DMS153 (cell line): ENCODE results near the gene L3MBTL3.
"Not testable (repeated sequence)": the region's sequence is repeated elsewhere in the genome, so short reads cannot be mapped to it uniquely, and the experiment has no call there.

Experiments used
- DNase-seq: peaks from one replicate; lab custom pipeline; 2025; lab: John Stamatoyannopoulos, UW

The L3MBTL3 gene

DNA sequence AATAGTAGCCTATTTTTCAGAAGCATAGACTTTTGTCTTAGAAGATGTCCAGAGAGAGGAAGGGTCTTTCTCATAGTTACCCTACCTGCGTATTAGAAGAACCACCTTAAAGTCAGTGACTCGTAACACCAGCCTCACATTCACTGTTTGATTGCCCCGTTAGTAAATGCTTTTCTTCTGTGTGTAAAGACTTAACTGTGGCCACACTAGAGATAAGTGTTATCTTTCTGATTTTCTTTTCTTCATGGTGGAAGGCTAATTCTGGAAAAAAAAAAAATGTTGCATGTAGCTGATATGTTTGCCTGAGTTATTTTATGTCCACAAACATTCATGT is 120.5 kb downstream of the L3MBTL3 start:
- DNase-seq: no peak

DNA sequence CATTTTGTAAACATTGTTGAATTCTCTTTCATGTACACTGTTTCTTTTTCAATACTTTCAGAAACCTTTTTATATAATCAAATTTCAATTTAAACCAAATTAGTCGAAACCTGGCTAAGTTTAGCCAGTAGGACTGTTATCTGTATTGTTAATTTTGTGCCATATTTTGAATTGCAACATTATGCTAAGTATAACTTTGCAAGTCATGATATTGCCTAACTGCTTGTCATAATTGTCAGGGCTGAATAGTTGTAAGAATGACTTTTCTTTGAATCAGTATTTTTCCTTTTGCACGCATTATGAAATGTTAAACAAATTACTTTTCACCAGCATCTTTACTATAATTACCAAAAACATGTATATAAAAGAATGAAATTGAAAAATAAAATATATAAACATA is 121.7 kb downstream of the L3MBTL3 start:
- DNase-seq: no peak

DNA sequence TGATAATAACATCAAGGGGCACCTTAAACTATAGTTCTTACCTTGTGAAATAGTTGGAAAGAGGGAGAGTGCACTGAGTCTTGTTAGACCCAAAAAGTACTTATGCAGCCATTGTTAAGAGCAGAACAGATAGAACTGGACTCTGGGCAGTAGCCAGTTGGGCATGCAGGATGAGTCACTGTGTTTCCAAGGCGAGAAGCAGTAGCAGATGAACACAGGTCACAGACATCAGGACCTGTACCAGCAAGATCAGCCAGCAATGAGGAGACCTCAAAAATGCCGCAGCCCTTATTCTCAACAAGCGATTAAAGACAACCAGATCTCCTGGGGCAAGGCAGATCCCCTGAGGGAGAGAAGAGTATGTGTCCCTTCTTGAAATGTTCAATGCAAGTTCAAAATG is 125.3 kb downstream of the L3MBTL3 start:
- no peak for DNase-seq

DNA sequence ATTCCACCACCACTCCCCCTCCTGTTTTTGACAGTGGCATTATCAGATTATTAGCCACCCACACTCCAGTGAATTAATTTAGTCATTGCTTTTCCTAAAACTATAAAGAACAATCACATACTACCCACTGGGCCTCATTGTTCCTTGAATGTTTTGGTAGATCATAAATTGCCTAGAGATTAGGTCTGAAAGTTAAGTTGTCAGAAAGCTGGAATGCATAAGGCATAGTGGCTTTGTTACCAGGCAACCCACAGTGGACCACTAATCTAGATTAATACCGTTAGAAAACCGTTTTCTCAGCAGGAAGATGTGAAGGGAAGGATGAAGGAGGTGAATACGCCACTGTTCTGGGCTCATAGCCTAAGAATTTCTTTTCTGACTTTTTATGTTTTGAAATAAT is 128.7 kb downstream of the L3MBTL3 start:
- DNase-seq: no peak

DNA sequence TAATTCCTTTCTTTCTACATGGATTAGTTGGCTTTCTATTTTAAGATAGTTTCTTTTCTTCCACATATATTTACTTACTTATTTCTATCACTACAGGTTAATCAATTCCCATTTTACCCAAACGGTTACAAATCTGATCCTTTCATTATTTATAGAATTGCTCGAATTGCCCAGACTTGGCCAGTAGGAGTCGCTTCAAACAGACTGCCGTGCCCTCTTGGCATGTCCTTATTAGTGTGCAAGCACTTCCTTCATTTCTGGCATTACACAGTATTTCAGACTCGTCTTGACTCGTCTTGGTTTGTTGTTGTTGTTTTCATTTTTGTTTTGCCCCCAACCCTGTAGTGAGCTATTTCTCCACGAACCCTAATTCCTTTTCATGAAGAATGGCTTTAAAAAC is 129.8 kb downstream of the L3MBTL3 start:
- DNase-seq: no peak

DNA sequence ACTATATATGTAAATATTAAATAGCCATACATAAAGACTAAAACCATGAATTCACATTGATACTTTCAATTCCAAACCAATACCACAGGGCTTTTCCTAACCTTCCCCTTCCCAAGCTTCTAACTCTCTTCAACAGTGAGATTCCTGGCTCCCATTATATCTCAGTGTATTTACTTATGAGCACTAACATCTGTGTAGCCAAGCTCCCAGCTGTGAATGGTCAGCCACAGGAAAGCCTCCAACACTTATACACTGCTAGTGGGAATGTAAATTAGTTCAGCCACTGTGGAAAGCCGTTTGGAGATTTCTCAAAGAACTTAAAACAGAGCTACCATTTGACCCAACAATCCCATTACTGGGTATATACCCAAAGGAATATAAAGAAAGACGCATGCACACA is 130.6 kb downstream of the L3MBTL3 start:
- DNase-seq: not testable (repeated sequence)

DNA sequence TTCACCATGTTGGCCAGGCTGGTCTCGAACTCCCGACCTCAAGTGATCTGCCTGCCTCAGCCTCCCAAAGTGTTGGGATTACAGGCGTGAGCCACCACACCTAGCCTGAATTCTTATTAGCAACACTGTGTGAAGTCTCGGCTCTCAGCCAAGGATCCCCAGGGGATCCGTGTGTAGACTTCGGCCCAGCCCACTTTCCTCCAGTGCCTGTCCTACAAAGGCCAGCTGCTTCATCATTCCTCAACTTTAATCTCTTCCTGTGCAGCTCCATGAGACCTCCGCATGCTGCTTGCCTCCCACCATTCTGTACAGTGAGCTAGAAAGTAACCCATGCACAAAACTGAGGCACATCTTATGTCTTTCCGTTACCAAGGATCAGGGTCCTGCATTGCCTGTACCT is 132.5 kb downstream of the L3MBTL3 start:
- DNase-seq: no peak

DNA sequence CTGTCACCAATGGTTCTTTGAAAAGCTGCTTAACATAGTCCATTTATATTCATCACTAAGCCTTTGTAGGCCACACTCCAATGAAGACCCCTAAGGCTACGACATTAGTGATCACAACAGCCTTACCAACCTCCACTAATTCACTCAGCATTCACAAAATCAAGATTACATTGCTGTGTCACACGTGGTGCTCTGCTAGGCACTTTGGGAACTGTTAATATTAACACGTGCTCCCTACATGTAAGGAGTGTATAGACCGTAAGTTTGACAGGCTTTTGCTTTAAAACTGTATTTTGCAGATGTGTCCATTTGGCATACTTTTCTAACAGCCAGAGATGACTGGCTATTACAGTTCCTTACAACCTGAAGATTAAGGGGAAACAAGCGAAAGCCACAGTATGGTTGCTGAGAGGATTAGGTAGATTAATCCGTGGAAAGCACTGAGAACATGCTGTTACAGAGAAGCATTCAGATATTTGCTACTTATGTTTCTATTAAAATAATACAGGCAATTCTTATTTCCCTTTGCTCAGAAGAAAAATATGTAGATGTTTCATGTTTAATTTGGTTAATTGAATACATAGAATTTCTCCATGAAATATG is 134.6 kb downstream of the L3MBTL3 start:
- DNase-seq: no peak

DNA sequence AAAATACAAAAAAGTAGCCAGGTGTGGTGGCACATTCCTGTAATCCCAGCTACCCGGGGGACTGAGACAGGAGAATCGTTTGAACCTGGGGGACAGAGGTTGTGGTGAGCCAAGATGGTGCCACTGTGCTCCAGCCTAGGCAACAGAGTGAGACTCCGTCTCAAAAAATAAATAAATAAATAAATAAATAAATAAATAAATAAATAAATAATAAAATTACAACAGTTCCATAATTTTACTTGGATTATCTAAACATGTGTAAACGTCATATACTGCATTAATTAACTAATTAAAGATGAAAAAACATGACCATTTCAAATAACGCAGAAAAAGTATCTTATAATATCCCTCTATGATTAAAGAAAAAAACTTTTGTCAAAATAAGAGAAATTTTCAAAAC is 138.5 kb downstream of the L3MBTL3 start:
- no peak for DNase-seq

DNA sequence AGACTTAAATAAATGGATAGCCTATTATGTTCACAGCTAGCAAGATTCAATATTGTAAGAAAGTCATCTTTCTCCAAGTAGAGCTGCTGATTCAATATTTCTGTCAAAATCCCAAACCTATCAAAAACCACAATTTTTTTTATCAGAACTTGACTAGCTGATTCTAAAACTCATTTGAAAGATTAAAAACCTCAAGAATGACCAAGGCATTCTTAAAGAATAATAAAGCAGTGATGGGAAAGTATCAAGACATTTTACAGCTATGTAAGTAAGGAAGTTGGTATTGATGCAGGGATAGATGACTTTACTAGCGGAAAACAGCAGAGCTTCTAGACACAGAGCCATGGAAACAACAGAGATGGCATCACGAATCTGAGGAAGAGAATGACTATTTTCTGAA is 139.7 kb downstream of the L3MBTL3 start:
- no peak for DNase-seq

DNA sequence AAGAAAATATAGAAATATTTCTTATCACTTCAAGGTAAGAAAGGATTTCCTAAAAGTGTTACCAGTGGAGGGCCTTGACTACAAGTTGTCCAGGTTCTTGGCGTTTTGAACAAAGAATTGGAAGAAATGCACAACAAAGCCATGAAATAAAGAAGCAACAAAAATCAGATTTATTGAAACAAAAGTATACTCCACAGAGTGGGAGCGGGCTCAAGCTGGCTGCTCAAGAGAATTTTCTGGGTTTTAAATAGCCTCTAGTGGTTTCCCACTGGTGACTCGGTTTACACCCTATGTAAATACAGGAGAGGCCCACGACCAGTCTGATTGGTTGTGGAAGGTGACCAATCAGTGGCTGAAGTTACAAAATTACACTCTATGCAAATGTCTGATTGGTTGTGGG is 140.2 kb downstream of the L3MBTL3 start:
- no peak for DNase-seq

DNA sequence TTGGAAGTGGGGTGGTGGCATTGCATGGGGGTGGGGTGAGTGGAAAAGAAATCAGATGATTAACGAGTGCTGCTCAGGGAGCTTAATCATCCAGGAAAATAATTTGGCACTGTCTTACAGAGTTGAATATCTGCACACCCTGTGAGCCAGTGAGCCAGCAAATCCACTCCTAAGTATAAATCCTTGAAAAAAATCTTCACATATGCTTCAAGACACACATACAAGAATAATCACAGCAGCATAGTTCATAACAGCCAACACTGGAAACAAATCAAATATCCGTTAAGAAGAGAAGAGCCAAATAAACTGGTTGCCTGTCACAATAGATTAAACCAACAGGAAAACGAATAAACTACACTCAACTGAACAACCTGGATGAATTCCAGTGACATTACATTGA is 141.6 kb downstream of the L3MBTL3 start:
- DNase-seq: no peak

DNA sequence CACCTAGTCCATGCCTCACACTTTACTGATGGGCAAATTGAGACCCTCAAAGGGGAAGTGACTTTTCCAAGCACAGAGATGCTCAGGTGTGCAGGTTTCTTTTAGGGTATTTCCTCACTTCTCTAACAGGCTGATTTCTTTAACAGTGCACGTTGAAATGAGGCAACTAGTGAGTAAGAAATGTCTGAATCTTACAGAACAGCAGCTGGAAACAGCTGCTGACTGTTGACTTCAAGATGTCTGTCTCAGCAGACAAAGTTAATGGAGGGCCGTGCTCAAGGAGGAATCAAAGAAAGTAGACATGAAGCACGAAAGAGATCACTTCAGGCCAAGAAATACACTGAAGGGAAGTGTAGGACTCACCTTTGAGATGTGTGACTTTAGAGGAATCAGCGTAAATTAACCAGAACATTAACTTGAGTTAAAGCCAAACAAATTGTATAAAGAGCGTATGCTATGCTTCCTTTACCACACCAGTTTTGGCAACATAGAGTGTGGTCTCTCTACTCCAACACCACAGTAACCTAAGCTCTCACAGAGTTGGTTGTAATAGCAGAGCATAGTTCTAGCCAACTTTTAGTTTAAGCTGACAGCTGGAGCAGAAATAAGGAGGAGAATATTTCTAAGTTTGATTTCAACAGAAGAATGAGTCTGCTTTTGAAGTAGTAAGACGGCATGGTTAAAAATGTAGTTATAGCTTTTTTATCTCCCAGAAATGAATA is 143.5 kb downstream of the L3MBTL3 start:
- no peak for DNase-seq

DNA sequence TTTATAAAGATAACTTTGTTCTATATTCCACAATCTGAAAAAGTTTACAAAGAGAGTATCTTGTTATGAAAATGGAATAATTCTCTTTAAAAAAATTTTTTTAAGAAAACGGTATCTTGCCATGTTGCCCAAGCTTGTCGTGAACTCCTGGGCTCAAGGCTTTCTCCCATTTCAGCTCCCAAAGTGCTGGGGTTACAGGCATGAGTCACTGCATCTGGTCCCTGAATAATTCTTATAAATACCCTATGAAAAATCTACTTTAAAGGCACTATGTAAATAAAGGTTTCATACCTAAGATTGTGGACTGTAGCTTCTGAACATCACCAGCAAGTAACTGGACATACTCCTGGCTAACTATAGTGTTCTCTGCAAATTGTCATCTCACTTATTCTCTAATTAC is 144.0 kb downstream of the L3MBTL3 start:
- no peak for DNase-seq

DNA sequence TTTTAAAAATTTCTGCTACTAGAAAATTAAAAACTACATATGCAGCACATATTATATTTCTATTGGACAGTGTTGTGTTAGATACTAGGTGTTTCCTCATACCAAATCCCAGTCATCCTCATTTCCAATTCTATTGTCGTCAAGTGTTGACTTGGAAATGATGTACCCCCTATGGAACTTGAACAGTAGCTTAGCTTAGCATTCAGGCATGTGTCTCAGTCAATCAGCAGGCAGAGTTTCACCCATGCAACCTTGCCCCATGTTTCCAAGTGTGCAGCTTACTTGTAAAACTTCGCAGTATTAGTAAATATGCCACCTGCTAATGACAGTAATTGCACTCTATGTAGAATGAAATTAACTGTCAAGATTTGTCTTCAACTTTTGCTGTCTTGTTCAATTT is 144.9 kb downstream of the L3MBTL3 start:
- DNase-seq: no peak

DNA sequence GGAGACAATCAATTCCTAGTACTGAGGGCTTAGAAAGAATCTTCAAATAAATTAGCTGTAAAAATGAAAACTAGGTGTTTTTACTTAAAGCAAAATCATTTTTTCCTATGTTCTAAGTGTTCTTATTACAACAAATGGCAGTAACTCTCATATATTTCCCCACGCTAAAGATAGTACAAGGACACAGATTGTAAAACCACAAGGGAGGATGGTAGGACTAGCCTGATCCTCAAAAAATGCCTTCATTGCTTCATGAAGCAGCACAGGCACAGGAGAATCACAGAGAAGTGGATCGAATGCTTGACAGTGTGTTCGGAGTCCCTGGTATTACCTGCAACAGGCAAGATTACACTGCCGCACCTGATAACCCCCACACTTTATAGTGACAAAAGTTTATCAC is 145.9 kb downstream of the L3MBTL3 start:
- DNase-seq: no peak

DNA sequence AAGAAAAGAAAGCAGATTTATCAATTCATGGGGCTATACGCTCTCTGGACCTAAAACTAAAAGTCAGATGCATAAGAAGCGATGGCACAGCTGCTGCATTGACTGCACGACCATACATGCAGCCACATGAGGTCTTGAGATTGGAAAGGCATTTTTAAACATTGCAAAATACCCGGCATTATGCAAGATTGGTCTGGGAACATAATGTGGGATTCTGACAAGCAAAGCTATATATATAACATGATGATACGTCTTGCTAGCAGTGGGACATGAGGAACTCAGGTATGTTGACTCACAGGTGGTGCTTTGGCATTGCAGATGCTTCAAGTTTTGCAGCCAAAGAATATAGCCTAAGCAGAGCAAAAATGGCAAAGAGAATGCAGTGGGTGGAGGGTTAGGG is 149.3 kb downstream of the L3MBTL3 start:
- DNase-seq: no peak

DNA sequence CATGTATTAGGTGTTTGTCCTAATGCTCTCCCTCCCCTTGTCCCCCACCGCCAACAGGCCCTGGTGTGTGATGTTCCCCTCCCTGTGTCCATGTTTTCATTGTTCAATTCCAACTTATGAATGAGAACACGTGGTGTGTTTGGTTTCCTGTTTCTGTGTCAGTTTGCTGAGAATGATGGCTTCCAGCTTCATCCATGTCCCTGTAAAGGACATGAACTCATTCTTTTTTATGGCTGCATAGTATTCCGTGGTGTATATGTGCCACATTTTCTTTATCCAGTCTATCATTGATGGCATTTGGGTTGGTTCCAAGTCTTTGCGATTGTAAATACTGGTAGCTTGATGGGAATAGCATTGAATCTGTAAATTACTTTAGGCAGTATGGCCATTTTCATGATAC is 151.8 kb downstream of the L3MBTL3 start:
- DNase-seq: not testable (repeated sequence)

DNA sequence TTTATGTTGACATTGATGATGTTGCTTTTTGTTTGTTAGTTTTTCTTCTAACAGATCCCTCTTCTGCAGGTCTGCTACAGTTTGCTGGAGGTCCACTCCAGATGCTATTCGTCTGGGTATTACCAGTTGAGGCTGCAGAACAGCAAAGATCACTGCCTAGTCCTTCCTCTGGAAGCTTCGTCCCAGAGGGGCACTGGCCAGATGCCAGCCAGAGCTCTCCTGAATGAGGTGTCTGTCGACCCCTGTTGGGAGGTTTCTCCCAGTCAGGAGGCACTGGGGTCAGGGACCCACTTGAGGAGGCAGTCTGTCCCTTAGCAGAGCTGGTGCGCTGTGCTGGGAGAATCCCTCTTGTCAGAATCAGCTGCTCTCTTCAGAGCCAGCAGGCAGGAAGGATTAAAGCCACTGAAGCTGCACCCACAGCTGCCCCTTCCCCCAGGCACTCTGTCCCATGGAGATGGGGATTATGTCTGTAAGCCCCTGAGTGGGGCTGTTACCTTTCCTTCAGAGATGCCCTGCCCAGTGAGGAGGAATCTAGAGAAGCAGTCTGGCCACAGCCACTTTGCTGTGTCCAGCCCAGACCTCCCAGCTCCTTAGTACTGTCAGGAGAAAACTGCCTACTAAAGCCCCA is 155.1 kb downstream of the L3MBTL3 start:
- not testable (repeated sequence) for DNase-seq

DNA sequence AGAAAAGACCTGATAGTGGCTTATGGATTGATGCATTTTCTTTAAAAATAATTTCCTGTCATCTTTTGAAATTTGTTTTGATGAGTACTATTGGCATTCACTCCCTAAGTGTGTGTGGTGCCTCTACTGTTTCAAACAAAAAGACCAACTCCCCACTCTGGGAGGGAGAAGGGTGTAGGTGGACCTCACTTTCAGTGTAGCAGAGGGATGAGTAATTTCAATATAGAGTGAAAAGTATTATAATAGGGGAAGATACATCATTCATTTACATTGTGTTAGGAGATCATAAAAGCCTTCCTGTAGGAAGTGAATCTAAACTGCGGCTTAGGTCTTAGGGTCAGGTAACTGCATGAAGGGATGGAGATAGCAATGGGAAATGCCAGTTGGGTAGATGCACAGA is 158.0 kb downstream of the L3MBTL3 start:
- DNase-seq: no peak

DNA sequence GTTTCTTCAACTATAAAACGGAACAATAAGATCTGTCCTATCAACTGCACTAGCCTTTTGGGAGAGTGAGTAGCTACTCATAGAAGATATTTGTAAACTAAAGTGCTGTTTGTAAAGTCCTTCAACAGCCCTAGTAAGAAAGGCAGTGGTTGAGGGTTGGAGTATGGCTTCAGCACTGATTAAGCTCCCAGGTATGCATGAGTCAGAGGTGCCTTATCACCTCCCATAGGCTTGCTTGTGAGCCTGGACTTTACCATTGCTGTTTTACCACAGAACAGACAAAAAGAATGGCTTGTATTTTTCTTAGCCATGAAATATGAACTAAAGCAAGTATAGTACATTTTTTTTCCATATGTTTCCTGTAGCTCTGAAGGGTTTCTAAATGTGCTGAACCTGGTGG is 160.3 kb downstream of the L3MBTL3 start:
- no peak for DNase-seq

DNA sequence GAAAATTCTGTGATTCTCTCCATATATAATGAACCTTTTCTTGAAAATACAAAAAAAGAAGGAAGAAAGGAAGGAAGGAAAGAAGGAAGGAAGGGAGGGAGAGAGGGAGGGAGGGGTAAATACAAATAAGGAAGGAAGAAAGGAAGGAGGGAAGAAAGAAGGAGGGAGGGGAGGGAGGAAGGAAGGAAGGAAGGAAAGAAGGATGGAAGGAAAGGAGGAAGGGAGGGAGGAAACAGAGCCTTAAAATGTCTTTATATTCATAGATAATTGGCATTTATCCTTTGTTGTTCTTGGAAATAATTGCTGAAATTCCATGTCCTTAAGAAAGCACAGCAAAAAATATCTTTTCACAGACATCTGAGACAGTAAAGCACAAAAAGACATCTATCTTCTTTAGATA is 164.1 kb downstream of the L3MBTL3 start:
- DNase-seq: no peak

DNA sequence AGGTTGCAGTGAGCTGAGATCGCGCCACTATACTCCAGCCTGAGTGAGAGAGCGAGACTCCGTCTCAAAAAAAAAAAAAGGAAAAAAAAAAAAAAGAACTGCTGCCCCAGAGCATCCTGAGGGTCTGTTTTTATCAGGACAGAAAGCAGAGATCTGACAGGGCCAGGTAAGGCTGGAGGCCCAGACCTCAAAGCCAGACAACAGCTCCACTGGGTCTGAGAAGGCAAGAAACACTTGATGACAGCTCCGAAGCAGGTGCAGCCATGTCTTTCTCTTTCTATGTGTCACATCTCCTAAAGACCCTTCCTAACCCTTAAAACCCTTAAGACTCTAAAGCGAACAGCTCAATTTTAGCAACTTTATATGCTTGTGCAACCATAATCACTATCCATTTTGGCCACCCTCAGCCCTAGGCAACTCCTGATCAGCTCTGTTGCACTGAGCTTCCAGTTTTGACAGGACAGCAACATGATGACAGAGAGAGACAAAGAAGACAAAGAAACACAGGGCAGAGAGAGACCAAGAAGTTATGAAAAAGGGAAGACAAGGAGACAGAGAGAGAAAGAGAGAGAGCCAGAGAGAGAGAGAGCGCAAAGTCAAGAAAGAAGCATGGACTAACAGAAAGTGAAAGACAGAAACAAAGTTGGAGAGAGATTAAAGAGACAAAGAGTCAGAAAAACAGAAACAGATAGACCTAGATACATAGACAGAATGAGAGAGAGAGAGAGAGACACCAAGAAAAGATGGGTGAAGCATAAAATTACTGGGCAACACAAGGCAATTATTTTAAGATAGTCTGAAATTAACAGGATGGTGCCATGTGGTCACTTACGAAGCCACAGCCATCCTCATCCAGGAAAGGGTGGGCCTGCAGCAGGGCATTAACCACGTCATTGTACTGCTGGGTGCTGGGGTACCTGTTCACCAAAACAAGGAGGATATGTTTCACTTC is 165.2 kb downstream of the L3MBTL3 start:
- no peak for DNase-seq
